Measurements from ENCODE around the gene TAAR6. TPM values are rescaled to one million over a fixed set of nuclear protein-coding genes. Genes with fewer than 3 reads are reported as not detected.
"Not testable (repeated sequence)": the region's sequence is repeated elsewhere in the genome, so short reads cannot be mapped to it uniquely, and the experiment has no call there.

The TAAR6 gene
- not detected in 2 replicates for total RNA-seq (2014; rRNA removed; shearing (Covaris generic))

- Histone ChIP-seq H3K27ac (no peak within 1 kb of the TSS), H3K4me3 (no peak within 1 kb of the TSS), H3K9me3 (replicated peaks) (no peaks in the 10 kb centered on the region), H3K4me1 (no peaks in the 10 kb centered on the region), H3K27me3 (peaks cover 4% of the 10 kb centered on the region; the same call in 1 of the 2 replicates), H3K36me3 (no peaks in the 10 kb centered on the region)
- no peak for DNase-seq
These were observed at the start of gene TAAR6 for GRCh38 chr6:132570221-132570777. Gene TAAR6, plus strand, starts transcription at chr6:132570322. Its CDS starts 0 bp downstream, at chr6:132570322.

GRCh38 chr6:132520953-132521352, 49.2 kb upstream of the TAAR6 start:
- DNase-seq, result no peak
- no peaks in the 10 kb centered on the region for H3K9me3 ChIP-seq (replicated peaks)
- no peaks in the 10 kb centered on the region for H3K36me3 ChIP-seq
- H3K27me3 ChIP-seq, result peaks cover 7% of the 10 kb centered on the region; the same call in 1 of the 2 replicates
- H3K27ac ChIP-seq, result no peak overlapping the region
- no peak overlapping the region for H3K4me3 ChIP-seq
- no peaks in the 10 kb centered on the region for H3K4me1 ChIP-seq

GRCh38 chr6:132524646-132525045, 45.5 kb upstream of the TAAR6 start:
- DNase-seq, result no peak
- no peaks in the 10 kb centered on the region for H3K9me3 ChIP-seq (replicated peaks)
- no peaks in the 10 kb centered on the region for H3K36me3 ChIP-seq
- no peak overlapping the region for H3K4me3 ChIP-seq
- H3K27ac ChIP-seq, result no peak overlapping the region
- H3K4me1 ChIP-seq, result no peaks in the 10 kb centered on the region
- H3K27me3 ChIP-seq, result peaks cover 5% of the 10 kb centered on the region; the same call in 1 of the 2 replicates

- Histone ChIP-seq H3K9me3 (replicated peaks) (no peaks in the 10 kb centered on the region), H3K4me1 (no peaks in the 10 kb centered on the region), H3K36me3 (no peaks in the 10 kb centered on the region), H3K27ac (no peak overlapping the region), H3K4me3 (no peak overlapping the region), H3K27me3 (peaks cover 5% of the 10 kb centered on the region; the same call in 1 of the 2 replicates)
- no peak for DNase-seq
These were observed 44.3 kb upstream of the TAAR6 start for GRCh38 chr6:132525866-132526265.

- no peaks in the 10 kb centered on the region for H3K4me1 ChIP-seq
- H3K9me3 ChIP-seq (replicated peaks), result no peaks in the 10 kb centered on the region
- peaks cover 5% of the 10 kb centered on the region; the same call in 1 of the 2 replicates for H3K27me3 ChIP-seq
- H3K27ac ChIP-seq, result no peak overlapping the region
- DNase-seq, result no peak
- no peaks in the 10 kb centered on the region for H3K36me3 ChIP-seq
- H3K4me3 ChIP-seq, result no peak overlapping the region
These were observed 43.7 kb upstream of the TAAR6 start for GRCh38 chr6:132526461-132526860.

- Histone ChIP-seq H3K27me3 (no peaks in the 10 kb centered on the region), H3K27ac (no peak overlapping the region), H3K9me3 (replicated peaks) (no peaks in the 10 kb centered on the region), H3K36me3 (no peaks in the 10 kb centered on the region), H3K4me1 (no peaks in the 10 kb centered on the region), H3K4me3 (no peak overlapping the region)
- no peak for DNase-seq
These were observed 42.3 kb upstream of the TAAR6 start for GRCh38 chr6:132527791-132528190.

- Histone ChIP-seq H3K4me3 (no peak overlapping the region), H3K36me3 (no peaks in the 10 kb centered on the region), H3K4me1 (no peaks in the 10 kb centered on the region), H3K9me3 (replicated peaks) (no peaks in the 10 kb centered on the region), H3K27ac (no peak overlapping the region), H3K27me3 (no peaks in the 10 kb centered on the region)
- DNase-seq, result peak; percentile 58 to 82
These were observed 39.7 kb upstream of the TAAR6 start for GRCh38 chr6:132530293-132530974.

- H3K9me3 ChIP-seq (replicated peaks); H3K27ac ChIP-seq; H3K27me3 ChIP-seq; H3K4me1 ChIP-seq; H3K4me3 ChIP-seq; H3K36me3 ChIP-seq; DNase-seq: not testable (repeated sequence)
These were observed 35.6 kb upstream of the TAAR6 start for GRCh38 chr6:132534546-132534945.

GRCh38 chr6:132537145-132537544, 33.0 kb upstream of the TAAR6 start:
- no peak for DNase-seq
- no peaks in the 10 kb centered on the region for H3K9me3 ChIP-seq (replicated peaks)
- H3K4me3 ChIP-seq, result no peak overlapping the region
- H3K36me3 ChIP-seq, result no peaks in the 10 kb centered on the region
- no peaks in the 10 kb centered on the region for H3K4me1 ChIP-seq
- no peak overlapping the region for H3K27ac ChIP-seq
- H3K27me3 ChIP-seq, result peaks cover 3% of the 10 kb centered on the region

- Histone ChIP-seq H3K9me3 (replicated peaks) (no peaks in the 10 kb centered on the region), H3K27ac (no peak within 1 kb of the TSS), H3K4me3 (no peak within 1 kb of the TSS), H3K36me3 (no peaks in the 10 kb centered on the region), H3K4me1 (no peaks in the 10 kb centered on the region), H3K27me3 (peaks cover 3% of the 10 kb centered on the region)
- DNase-seq, result no peak
These were observed 32.1 kb upstream of the TAAR6 start, which contains the start of gene TAAR9 for GRCh38 chr6:132537977-132538376. Gene TAAR9, plus strand, starts transcription at chr6:132538277. Its CDS starts 13 bp downstream, at chr6:132538290.

- no peak for DNase-seq
- Histone ChIP-seq H3K36me3 (no peaks in the 10 kb centered on the region), H3K9me3 (replicated peaks) (no peaks in the 10 kb centered on the region), H3K27me3 (no peaks in the 10 kb centered on the region; the same call in 1 of the 2 replicates), H3K4me3 (no peak overlapping the region), H3K27ac (no peak overlapping the region), H3K4me1 (no peaks in the 10 kb centered on the region)
These were observed 25.3 kb upstream of the TAAR6 start for GRCh38 chr6:132544826-132545225.

GRCh38 chr6:132548746-132549463, 21.2 kb upstream of the TAAR6 start:
- Histone ChIP-seq H3K27me3 (no peaks in the 10 kb centered on the region), H3K36me3 (no peaks in the 10 kb centered on the region)

GRCh38 chr6:132551214-132551613, 18.9 kb upstream of the TAAR6 start:
- Histone ChIP-seq H3K9me3 (replicated peaks) (no peaks in the 10 kb centered on the region), H3K36me3 (no peaks in the 10 kb centered on the region), H3K27me3 (no peaks in the 10 kb centered on the region), H3K4me1 (no peaks in the 10 kb centered on the region), H3K4me3 (no peak overlapping the region), H3K27ac (no peak overlapping the region)
- DNase-seq, result no peak

More at GRCh38 chr6:132548746-132549463, 21.2 kb upstream of the TAAR6 start:
- no peak overlapping the region for H3K27ac ChIP-seq
- no peaks in the 10 kb centered on the region for H3K9me3 ChIP-seq (replicated peaks)
- no peak for DNase-seq
- no peaks in the 10 kb centered on the region for H3K4me1 ChIP-seq
- H3K4me3 ChIP-seq, result no peak overlapping the region

GRCh38 chr6:132552372-132552771, 17.8 kb upstream of the TAAR6 start, which contains the start of gene TAAR8:
Gene TAAR8, plus strand, starts transcription at chr6:132552672. Its CDS starts 21 bp downstream, at chr6:132552693.
- H3K4me1 ChIP-seq, result no peaks in the 10 kb centered on the region
- no peaks in the 10 kb centered on the region for H3K36me3 ChIP-seq
- DNase-seq, result no peak
- no peaks in the 10 kb centered on the region for H3K9me3 ChIP-seq (replicated peaks)
- H3K4me3 ChIP-seq, result no peak within 1 kb of the TSS
- no peaks in the 10 kb centered on the region for H3K27me3 ChIP-seq
- H3K27ac ChIP-seq, result no peak within 1 kb of the TSS

- not testable (repeated sequence) for H3K36me3 ChIP-seq; H3K4me1 ChIP-seq; H3K27me3 ChIP-seq; H3K27ac ChIP-seq; H3K9me3 ChIP-seq (replicated peaks); H3K4me3 ChIP-seq; DNase-seq
These were observed 10.0 kb upstream of the TAAR6 start for GRCh38 chr6:132560087-132560486.
